HG02970 (cell line): ENCODE data around the gene PRDM16.

Source experiments
- ATAC-seq: cut with Tn5 transposase; IDR thresholded peaks from one replicate; pipeline ENCODE4 v1.9.1; 2021; ENCODE audit warnings: mild to moderate bottlenecking, moderate library complexity, moderate number of reproducible peaks; ENCODE audit not compliant: unreplicated experiment, low FRiP score

PRDM16 gene

DNA sequence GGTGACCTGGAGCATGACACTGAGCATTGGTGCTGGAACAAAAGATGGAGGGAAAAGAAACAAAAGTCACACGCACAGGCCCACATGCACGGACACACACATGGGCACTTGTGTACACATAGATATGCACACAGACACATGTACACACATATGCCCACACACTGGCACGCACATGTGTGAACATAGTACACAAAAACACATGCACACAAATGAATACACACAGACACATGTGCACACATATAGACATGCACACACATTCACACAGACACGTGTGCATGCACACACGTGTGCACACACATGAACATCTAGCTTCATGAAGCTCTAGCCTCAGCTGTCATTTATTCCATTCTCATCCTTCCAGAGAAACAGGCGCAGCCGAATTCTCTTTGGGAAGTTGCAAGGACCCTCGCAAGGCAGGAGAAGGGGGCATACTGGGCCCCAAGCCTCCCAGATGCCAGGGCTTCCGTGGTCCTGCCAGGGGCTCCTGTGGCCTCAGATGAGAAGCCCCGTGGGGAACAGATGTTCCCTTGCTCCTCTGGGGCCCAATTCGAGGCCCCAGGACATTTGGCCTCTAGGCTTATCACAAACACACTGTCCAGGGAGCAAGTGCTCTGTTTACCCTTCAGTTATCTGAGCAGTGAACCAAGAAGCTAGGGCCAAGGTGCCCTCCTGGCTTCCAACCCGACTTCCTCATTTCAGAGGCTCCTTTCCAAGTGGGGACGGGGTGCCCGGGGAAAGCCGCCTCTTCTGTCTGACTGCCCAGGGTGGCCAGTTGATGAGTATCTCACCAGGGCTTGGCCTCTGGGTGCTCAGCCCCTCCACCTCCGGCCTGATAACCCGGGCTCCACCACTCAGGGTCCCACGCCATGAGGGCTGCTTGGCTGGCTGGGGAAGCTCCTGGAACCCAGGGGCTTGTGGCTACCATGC, 269.1 kb downstream of the PRDM16 start:
- ATAC-seq, result no peak

DNA sequence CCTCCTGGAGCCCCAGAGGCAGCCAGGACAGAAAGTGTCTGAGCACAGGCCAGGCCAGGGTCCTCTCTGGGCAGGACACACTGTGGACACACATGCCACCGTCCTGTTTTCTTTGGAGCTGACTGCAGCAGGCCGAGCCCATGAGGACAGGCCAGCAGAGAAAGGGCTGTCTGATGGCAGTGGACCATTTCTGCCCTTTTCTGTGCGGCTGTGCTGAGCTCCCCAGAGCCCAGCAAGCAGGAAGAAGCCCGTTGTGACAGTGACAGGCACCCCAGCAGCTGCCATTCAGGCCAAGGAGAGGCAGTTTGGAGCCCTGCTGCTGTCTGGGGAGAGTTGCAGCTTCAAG, 269.7 kb downstream of the PRDM16 start:
- ATAC-seq, result no peak

DNA sequence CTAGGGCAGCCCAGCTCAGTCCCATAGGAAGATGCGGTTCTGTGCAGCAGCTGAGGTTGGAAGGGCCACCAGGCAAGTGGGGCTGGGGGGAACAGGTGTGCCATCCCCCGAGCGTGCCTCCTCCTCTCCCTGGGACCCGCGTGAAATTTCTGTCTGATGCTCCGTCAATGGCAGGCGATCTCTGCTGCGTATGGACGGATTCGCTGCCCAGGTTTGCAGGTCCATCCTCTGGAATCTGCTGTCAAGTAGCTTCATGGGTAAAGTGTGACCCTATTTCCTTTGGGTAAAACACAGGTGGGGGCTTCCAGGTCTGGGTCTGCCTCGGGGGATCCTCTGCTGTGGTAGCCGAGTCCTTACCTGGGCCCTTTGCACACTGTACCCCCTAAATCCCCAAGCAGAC, 270.9 kb downstream of the PRDM16 start:
- ATAC-seq, result no peak

DNA sequence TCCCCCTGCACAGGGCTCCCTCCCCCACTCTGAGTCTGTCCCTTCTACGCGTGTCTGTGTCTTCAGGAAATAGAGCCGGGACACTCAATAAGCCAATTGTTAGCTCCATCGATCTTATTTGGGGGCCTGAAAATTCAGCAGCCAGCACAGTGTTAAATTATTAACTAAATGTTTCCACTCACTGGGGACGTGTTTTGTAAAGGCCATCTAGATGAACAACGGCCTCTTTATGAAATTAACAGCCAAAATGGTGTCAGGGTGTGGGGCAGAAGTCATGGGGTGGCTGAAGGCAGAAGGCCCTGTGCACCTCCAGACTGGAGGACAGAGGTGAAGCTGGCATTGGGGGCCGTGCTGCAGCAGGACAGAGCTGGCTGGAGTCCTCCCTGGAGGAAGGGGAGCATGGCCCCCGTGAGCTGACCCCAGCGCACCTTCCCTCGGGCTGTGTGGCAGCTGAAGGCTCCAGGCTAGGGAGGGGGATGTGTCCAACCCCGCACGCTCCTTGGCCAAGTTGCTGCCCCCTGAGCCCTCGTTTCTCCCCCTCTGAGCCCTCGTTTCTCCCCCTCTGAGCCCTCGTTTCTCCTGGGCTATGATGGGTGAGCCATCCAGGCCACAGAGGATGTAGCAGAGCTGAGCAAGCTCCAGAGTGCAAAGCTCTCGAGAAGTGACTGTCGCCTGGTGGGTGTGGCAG, 271.7 kb downstream of the PRDM16 start:
- ATAC-seq, result no peak

DNA sequence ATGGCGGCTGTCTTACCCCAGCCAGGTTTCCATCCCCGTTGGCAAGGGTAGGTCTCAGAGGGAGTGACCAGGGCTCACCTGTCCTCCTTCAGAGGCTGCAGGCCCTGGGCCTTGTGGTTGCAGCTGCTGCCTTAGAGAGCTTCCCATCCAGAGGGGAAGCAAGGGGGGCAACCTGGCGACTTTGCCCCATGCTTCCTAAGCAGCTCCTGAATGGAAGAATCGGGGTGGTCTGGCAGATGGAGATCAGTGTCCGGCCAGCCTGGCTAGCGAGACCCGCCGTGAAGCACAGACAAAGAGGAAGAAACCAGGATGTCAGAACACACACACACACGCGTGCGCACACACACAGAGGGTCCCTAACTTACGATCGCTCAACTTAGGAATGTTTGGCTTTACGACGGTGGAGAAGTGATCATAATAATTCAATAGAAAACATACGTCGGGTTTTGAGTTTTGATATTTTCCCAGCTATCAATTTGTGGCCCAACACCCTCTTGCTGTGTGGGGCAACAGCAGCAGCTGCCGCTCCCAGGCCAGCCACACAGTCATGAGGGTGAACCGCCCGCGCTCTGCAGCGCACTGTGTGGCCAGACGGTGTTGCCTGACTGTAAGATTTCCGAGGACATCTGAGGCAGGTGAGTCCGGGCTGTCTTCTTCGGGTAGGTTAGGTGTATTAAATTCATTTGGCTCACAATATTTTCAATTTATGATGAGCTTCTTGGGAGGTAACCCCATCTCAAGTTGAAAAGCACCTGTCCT, 272.4 kb downstream of the PRDM16 start:
- no peak for ATAC-seq

DNA sequence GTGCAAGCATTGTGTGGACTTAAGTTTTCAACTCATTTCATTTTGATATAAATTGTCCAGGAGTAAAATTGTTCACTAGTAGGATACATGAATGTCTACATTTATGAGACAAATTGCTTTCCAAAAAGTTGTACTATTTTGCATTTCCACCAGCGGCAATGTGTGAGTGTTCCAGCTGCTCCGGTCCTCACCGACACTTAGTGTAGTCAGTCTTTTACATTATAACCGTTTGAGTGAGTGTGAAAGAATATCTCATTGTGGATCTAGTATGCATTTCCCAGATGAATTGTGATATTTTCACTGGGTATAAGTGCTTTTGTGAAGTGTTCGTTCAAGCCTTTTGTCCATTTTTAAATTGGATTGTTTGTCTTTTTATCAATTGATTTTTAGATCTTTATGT, 274.0 kb downstream of the PRDM16 start:
- no peak for ATAC-seq

- ATAC-seq, result no peak
Observed at GRCh38 chr1:3344395-3344794, 275.4 kb downstream of the PRDM16 start.

DNA sequence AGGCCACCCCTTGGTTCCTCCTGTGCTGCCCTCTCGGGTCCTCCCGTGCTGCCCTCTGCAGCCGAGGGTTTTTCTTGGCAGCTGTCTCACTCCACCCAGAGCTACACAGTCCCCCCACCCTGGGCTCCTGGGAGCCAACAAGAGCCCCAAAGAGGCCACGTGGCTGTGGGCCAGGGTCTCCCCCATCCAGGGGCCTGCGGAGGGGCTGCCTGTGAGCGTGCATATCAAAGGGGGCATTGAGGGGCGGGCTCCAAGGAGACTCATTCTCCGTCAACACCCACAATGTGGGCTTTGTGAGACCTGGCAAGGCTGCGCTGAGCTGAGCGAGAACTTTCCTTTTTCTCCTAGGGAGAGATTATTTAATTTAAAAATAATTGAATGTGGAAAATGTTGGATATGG, 276.8 kb downstream of the PRDM16 start:
- ATAC-seq, result no peak

- ATAC-seq, result no peak
Observed at GRCh38 chr1:3346478-3346877, 277.5 kb downstream of the PRDM16 start.

- ATAC-seq, result no peak
Observed at GRCh38 chr1:3347257-3348020, 278.4 kb downstream of the PRDM16 start.

DNA sequence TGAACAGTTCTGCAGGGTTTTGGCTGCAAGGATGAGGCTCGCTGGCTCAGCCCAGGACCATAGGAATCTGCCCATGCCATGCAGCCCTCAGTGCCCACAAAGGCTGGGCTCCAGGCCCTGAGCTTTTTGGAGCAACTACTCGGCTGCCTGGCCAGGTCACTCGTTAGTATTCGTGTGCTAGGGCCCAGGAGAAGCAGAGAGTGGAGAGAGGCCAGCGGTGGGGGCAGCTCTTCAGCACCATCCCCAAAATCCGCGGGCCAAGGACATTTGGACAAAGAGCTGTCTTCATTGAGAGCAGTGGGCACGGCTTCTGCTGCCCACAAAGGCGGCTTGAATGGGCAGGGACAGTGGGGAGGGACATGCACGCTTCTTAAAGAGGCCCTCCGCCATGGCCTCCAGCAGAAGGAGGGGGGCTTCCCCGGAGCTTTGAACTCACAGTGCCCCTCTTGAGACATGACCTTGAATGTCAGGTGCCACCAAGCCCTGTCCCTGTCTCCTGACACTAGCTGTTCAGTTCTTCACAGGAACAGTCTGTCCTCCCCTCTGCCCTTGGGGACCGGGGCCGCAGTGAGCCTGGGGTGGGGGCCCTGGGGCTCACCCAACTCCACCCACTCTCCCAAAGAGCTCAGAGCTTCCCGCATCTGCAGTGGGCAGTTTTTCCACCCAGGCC, 279.3 kb downstream of the PRDM16 start:
- no peak for ATAC-seq

DNA sequence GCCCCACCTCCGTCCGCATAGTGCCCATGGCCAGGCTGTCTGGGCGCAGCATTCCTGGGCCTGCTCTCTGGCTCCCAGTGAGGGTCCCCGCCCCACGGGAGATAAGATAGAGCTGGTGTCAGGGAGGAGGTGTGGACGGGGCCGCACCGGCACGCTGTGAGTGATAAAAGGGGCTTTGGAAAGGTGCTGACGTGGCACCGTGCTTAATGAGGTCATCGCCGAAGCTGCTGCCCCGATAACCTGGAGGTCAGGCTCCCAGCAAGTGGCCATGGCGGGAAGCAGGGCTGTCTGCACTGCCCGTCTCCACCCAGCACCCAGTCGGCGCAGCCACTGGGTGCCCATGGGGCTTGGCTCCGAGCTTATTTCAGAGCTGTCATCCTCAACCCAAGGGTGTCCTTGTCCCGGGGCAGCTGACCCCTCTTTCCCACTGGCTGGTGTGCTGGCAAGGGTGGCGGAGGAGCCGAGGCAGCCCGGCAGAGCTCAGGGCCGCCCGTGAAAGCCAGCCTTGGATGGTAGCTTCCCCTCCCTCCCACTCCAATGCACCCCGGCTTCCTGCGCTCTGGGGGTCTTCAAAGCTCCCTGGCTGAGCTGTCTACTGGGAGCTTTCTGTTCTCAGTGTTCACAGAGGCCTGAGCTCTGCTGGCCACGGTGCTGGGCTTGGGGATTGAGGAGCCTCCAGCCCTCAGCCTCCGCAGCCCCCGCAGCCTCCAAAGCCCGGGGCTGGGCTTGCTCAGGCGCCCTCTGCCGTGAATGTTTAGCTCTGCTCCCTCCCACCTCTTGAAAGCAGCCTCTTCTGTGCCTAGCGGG, 280.4 kb downstream of the PRDM16 start:
- ATAC-seq, result no peak

DNA sequence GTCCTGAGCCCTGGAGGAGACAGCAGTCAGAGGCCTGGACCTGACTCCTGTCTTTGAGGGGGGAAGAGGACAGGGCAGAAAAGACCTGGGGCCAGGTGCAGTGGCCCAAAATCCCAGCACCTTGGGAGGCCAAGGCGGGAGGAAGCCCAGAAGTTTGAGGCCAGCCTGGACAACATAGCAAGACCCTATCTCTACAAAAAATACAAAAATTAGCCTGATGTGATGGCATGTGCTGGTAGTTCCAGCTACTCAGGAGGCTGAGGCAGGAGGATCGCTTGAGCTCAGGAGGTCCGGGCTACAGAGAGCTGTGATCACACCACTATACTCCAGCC, 280.9 kb downstream of the PRDM16 start:
- ATAC-seq, result no peak

DNA sequence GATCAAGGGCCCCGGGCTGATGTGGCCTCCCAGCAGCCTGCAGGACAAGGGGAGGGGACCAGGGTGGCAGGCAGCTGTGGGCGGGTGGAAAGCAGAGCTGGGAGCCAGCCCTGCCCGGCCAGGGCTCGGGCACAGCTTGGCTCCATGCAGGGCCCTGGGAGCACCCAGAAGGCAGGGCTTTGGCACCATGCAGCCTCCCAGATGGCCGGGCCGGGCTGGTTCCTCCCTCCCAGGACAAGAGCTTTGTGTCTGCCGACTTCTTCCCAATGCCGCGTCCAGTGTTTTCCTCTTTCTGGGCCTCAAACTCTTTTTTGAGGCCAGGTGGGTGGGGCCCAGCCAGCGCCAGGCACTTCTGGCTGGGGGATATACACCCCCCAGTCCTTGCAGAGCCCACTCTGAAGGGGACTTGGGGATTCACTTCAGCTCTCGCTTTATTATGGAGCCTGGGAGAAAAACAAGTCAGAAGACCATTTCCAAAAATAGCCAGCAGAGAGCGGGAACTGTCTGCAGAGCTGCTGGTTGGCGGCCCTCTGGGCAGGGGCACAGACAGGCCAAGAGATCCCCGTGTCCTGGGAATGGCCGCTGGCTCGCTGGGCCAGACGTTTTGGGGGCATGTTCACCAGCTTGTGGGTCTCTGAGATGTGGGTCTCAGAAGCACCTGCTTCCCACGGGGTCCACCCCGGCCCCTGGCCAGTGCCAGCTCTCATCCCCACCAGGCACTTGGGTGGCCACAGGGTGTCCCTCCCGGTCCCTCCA, 281.7 kb downstream of the PRDM16 start:
- no peak for ATAC-seq

- ATAC-seq, result no peak
Observed at GRCh38 chr1:3351449-3352298, 282.7 kb downstream of the PRDM16 start.

- ATAC-seq, result no peak
Observed at GRCh38 chr1:3352299-3352951, 283.4 kb downstream of the PRDM16 start.

GRCh38 chr1:3352952-3353331, 283.9 kb downstream of the PRDM16 start:
- no peak for ATAC-seq
